ENCODE data around the gene HNF1B. TPM values are rescaled to one million over a fixed set of nuclear protein-coding genes. Genes with fewer than 3 reads are reported as not detected.

The HNF1B gene
- total RNA-seq, 6 experiments from 2014 or later = 5.2 to 7.0 (median 5.7) TPM

GRCh38 chr17:37781451-37781850, 36.6 kb upstream of the HNF1B start:
- H3K9me3 ChIP-seq = no peaks in the 10 kb centered on the region
- DNase-seq (no peak), ATAC-seq (no peak)
- WGBS (ENCODE audit: insufficient coverage, low coverage, low lambda C conversion rate, missing lambda C conversion rate) = 95% methylated on average over 2 of the region's 2 CpGs
- H3K27ac ChIP-seq = no peak overlapping the region
- no peak overlapping the region for H3K4me3 ChIP-seq
- TF ChIP-seq POLR2A (IDR thresholded peaks at IDR 0.05) (no peak), CTCF (IDR thresholded peaks at IDR 0.05) (no peak)
- intact Hi-C loops (cut with DNase I) = no loop called here
- H3K4me1 ChIP-seq = no peaks in the 10 kb centered on the region
- H3K36me3 ChIP-seq = no peaks in the 10 kb centered on the region
- H3K27me3 ChIP-seq = no peaks in the 10 kb centered on the region

GRCh38 chr17:37779554-37779953, 34.7 kb upstream of the HNF1B start:
- Histone ChIP-seq H3K27me3 (no peaks in the 10 kb centered on the region), H3K4me3 (no peak overlapping the region), H3K36me3 (no peaks in the 10 kb centered on the region), H3K27ac (no peak overlapping the region), H3K9me3 (no peaks in the 10 kb centered on the region), H3K4me1 (no peaks in the 10 kb centered on the region)
- 78% methylated on average over 4 of the region's 4 CpGs for WGBS (ENCODE audit: insufficient coverage, low coverage, low lambda C conversion rate, missing lambda C conversion rate)
- no peak for TF ChIP-seq POLR2A (IDR thresholded peaks at IDR 0.05)
- TF ChIP-seq CTCF (IDR thresholded peaks at IDR 0.05) = no peak
- intact Hi-C loops (cut with DNase I) = loop anchor here (10.0 kb wide), 2 partner anchors 85 to 125 kb away; no protein-coding TSS in a partner anchor
- DNase-seq (no peak), ATAC-seq (no peak)

GRCh38 chr17:37774504-37774903, 29.6 kb upstream of the HNF1B start:
- Histone ChIP-seq H3K27me3 (no peaks in the 10 kb centered on the region), H3K4me1 (no peaks in the 10 kb centered on the region), H3K9me3 (no peaks in the 10 kb centered on the region), H3K4me3 (no peak overlapping the region), H3K36me3 (no peaks in the 10 kb centered on the region), H3K27ac (no peak overlapping the region)
- intact Hi-C loops (cut with DNase I) = loop anchor here (10.0 kb wide), 2 partner anchors 80 to 120 kb away; no protein-coding TSS in a partner anchor
- WGBS (ENCODE audit: insufficient coverage, low coverage, low lambda C conversion rate, missing lambda C conversion rate) = 38% methylated on average over 5 of the region's 5 CpGs
- TF ChIP-seq POLR2A (IDR thresholded peaks at IDR 0.05) (no peak), CTCF (IDR thresholded peaks at IDR 0.05) (no peak)
- ATAC-seq (no peak), DNase-seq (no peak)

- DNase-seq (no peak), ATAC-seq (no peak)
- H3K4me1 ChIP-seq = no peaks in the 10 kb centered on the region
- TF ChIP-seq POLR2A (IDR thresholded peaks at IDR 0.05) (no peak), CTCF (IDR thresholded peaks at IDR 0.05) (no peak)
- 83% methylated on average over 2 of the region's 2 CpGs for WGBS (ENCODE audit: insufficient coverage, low coverage, low lambda C conversion rate, missing lambda C conversion rate)
- intact Hi-C loops (cut with DNase I) = loop anchor here (10.0 kb wide), 2 partner anchors 78 to 118 kb away; no protein-coding TSS in a partner anchor
- no peaks in the 10 kb centered on the region for H3K36me3 ChIP-seq
- H3K27me3 ChIP-seq = no peaks in the 10 kb centered on the region
- no peaks in the 10 kb centered on the region for H3K9me3 ChIP-seq
- no peak overlapping the region for H3K27ac ChIP-seq
- H3K4me3 ChIP-seq = no peak overlapping the region
Measured at GRCh38 chr17:37772982-37773381, 28.1 kb upstream of the HNF1B start.

All from right lobe of liver (tissue), 6 donors.